HEK293 (cell line): ENCODE measurements around the gene UQCC2.
A peak's percentile ranks its signal among the peaks of the same experiment; 100 is the strongest.

Experiments
- BCL11A ChIP-seq: fragments of 450-650 bp; formaldehyde crosslinking; IDR thresholded peaks from 2 replicates; pipeline ENCODE4 v1.5.1; 2016; ENCODE audit warnings: low read depth, missing biosample characterization, missing genetic modification characterization
- FEZF1 ChIP-seq: fragments of 450-650 bp; formaldehyde crosslinking; IDR thresholded peaks from 2 replicates; pipeline ENCODE4 v1.5.1; 2016; ENCODE audit warnings: missing biosample characterization, missing genetic modification characterization
- GLI2 ChIP-seq: fragments of 450-650 bp; formaldehyde crosslinking; IDR thresholded peaks from 2 replicates; pipeline ENCODE4; 2017; ENCODE audit warnings: missing biosample characterization, missing genetic modification characterization, low read depth, borderline replicate concordance
- GLIS2 ChIP-seq: fragments of 450-650 bp; formaldehyde crosslinking; IDR thresholded peaks from 2 replicates; pipeline ENCODE4 v1.5.1; 2016; ENCODE audit warnings: missing biosample characterization, missing genetic modification characterization
- KLF17 ChIP-seq: fragments of 450-650 bp; formaldehyde crosslinking; IDR thresholded peaks from 2 replicates; pipeline ENCODE4 v1.5.1; 2016; ENCODE audit warnings: missing biosample characterization, missing genetic modification characterization
- MYNN ChIP-seq: fragments of 450-650 bp; formaldehyde crosslinking; IDR thresholded peaks from 2 replicates; pipeline ENCODE4 v1.5.1; 2016; ENCODE audit warnings: missing biosample characterization, missing genetic modification characterization, borderline replicate concordance
- SETDB1 ChIP-seq: IDR thresholded peaks from one replicate; pipeline ENCODE4 v1.6.1; 2017; ENCODE audit warnings: mild to moderate bottlenecking, low read length, moderate library complexity, mixed read lengths; ENCODE audit not compliant: insufficient read length
- ZBTB8A ChIP-seq: fragments of 450-650 bp; formaldehyde crosslinking; IDR thresholded peaks from 2 replicates; pipeline ENCODE4 v1.5.1; 2016; ENCODE audit warnings: missing biosample characterization, missing genetic modification characterization
- ZFP41 ChIP-seq: fragments of 450-650 bp; formaldehyde crosslinking; IDR thresholded peaks from 2 replicates; pipeline ENCODE4 v1.5.1; 2016; ENCODE audit warnings: missing biosample characterization, missing genetic modification characterization, borderline replicate concordance
- ZIC2 ChIP-seq: fragments of 450-650 bp; formaldehyde crosslinking; IDR thresholded peaks from 2 replicates; pipeline ENCODE4 v1.5.1; 2016; ENCODE audit warnings: missing biosample characterization, missing genetic modification characterization
- ZNF174 ChIP-seq: fragments of 450-650 bp; formaldehyde crosslinking; IDR thresholded peaks from 2 replicates; pipeline ENCODE4 v1.5.0; 2017; ENCODE audit warnings: missing biosample characterization, mild to moderate bottlenecking, missing genetic modification characterization
- ZNF214 ChIP-seq: fragments of 450-650 bp; formaldehyde crosslinking; IDR thresholded peaks from 2 replicates; pipeline ENCODE4 v1.5.1; 2017; ENCODE audit warnings: missing biosample characterization, mild to moderate bottlenecking, missing genetic modification characterization, borderline replicate concordance
- ZNF416 ChIP-seq: fragments of 450-650 bp; formaldehyde crosslinking; IDR thresholded peaks from 2 replicates; pipeline ENCODE4 v1.5.1; 2016; ENCODE audit warnings: missing biosample characterization, missing genetic modification characterization
- ZNF433 ChIP-seq: fragments of 450-650 bp; formaldehyde crosslinking; IDR thresholded peaks from 2 replicates; pipeline ENCODE4 v1.5.1; 2016; ENCODE audit warnings: missing biosample characterization, missing genetic modification characterization, low read depth
- ZNF488 ChIP-seq: fragments of 450-650 bp; formaldehyde crosslinking; IDR thresholded peaks from 2 replicates; pipeline ENCODE4 v1.5.1; 2016; ENCODE audit warnings: missing biosample characterization, missing genetic modification characterization
- ZNF580 ChIP-seq: fragments of 450-650 bp; formaldehyde crosslinking; IDR thresholded peaks from 2 replicates; pipeline ENCODE4 v1.5.1; 2016; ENCODE audit warnings: missing biosample characterization, missing genetic modification characterization
- ZNF600 ChIP-seq: fragments of 450-650 bp; formaldehyde crosslinking; IDR thresholded peaks from 2 replicates; pipeline ENCODE4 v1.5.1; 2016; ENCODE audit warnings: missing biosample characterization, missing genetic modification characterization
- ZNF658 ChIP-seq: fragments of 450-650 bp; formaldehyde crosslinking; IDR thresholded peaks from 2 replicates; pipeline ENCODE4; 2016; ENCODE audit warnings: missing biosample characterization, missing genetic modification characterization
- ZNF776 ChIP-seq: fragments of 450-650 bp; formaldehyde crosslinking; IDR thresholded peaks from 2 replicates; pipeline ENCODE4 v1.5.0; 2017; ENCODE audit warnings: missing biosample characterization, missing genetic modification characterization, borderline replicate concordance
- TF ChIP-seq, protein P1 (sequence below): fragments of 450-650 bp; formaldehyde crosslinking; IDR thresholded peaks from 2 replicates; pipeline ENCODE4 v1.5.1; 2016; ENCODE audit warnings: missing biosample characterization, missing genetic modification characterization, borderline replicate concordance
- TF ChIP-seq, protein P2 (sequence below): fragments of 450-650 bp; IDR thresholded peaks from 2 replicates; pipeline ENCODE4 v1.5.1; 2018; ENCODE audit warnings: missing biosample characterization, mild to moderate bottlenecking, missing genetic modification characterization
- TF ChIP-seq, protein P3 (sequence below): fragments of 450-650 bp; formaldehyde crosslinking; IDR thresholded peaks from 2 replicates; pipeline ENCODE4 v1.5.1; 2016; ENCODE audit warnings: missing biosample characterization, missing genetic modification characterization
- TF ChIP-seq, protein P4 (sequence below): fragments of 450-650 bp; formaldehyde crosslinking; optimal IDR thresholded peaks from 2 replicates; pipeline ENCODE3; 2016; ENCODE audit warnings: missing biosample characterization, mild to moderate bottlenecking, missing genetic modification characterization

UQCC2 gene

GRCh38 chr6:33744895-33745546 lies 33.5 kb upstream of the UQCC2 start (continued):
- TF ChIP-seq GLIS2 (tag by site-specific recombination) (peak; percentile 82), ZNF214 (tag by site-specific recombination) (no peak), SETDB1 (no peak), ZNF433 (tag by site-specific recombination) (no peak), ZNF174 (tag by site-specific recombination) (no peak), ZNF600 (tag by site-specific recombination) (peak; percentile 64), BCL11A (tag by site-specific recombination) (peak; percentile 37), ZFP41 (tag by site-specific recombination) (no peak), FEZF1 (peak; percentile 99), ZNF416 (tag by site-specific recombination) (no peak), ZNF488 (tag by site-specific recombination) (no peak), ZIC2 (tag by site-specific recombination) (peak; percentile 98), ZNF658 (tag by site-specific recombination) (no peak), GLI2 (no peak), ZNF580 (tag by site-specific recombination) (peak; percentile 24; the same call in 1 of the 2 replicates), ZBTB8A (tag by site-specific recombination) (peak; percentile 65), ZNF776 (tag by site-specific recombination) (no peak), KLF17 (tag by site-specific recombination) (peak; percentile 74; the same call in 1 of the 2 replicates), MYNN (tag by site-specific recombination) (no peak)
- TF ChIP-seq, protein P1, sequence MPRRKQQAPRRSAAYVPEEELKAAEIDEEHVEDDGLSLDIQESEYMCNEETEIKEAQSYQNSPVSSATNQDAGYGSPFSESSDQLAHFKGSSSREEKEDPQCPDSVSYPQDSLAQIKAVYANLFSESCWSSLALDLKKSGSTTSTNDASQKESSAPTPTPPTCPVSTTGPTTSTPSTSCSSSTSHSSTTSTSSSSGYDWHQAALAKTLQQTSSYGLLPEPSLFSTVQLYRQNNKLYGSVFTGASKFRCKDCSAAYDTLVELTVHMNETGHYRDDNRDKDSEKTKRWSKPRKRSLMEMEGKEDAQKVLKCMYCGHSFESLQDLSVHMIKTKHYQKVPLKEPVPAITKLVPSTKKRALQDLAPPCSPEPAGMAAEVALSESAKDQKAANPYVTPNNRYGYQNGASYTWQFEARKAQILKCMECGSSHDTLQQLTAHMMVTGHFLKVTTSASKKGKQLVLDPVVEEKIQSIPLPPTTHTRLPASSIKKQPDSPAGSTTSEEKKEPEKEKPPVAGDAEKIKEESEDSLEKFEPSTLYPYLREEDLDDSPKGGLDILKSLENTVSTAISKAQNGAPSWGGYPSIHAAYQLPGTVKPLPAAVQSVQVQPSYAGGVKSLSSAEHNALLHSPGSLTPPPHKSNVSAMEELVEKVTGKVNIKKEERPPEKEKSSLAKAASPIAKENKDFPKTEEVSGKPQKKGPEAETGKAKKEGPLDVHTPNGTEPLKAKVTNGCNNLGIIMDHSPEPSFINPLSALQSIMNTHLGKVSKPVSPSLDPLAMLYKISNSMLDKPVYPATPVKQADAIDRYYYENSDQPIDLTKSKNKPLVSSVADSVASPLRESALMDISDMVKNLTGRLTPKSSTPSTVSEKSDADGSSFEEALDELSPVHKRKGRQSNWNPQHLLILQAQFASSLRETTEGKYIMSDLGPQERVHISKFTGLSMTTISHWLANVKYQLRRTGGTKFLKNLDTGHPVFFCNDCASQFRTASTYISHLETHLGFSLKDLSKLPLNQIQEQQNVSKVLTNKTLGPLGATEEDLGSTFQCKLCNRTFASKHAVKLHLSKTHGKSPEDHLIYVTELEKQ (tag by site-specific recombination), result no peak
- TF ChIP-seq, protein P2, sequence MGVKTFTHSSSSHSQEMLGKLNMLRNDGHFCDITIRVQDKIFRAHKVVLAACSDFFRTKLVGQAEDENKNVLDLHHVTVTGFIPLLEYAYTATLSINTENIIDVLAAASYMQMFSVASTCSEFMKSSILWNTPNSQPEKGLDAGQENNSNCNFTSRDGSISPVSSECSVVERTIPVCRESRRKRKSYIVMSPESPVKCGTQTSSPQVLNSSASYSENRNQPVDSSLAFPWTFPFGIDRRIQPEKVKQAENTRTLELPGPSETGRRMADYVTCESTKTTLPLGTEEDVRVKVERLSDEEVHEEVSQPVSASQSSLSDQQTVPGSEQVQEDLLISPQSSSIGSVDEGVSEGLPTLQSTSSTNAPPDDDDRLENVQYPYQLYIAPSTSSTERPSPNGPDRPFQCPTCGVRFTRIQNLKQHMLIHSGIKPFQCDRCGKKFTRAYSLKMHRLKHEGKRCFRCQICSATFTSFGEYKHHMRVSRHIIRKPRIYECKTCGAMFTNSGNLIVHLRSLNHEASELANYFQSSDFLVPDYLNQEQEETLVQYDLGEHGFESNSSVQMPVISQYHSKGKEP (tag by site-specific recombination), result peak; percentile 99
- TF ChIP-seq, protein P3, sequence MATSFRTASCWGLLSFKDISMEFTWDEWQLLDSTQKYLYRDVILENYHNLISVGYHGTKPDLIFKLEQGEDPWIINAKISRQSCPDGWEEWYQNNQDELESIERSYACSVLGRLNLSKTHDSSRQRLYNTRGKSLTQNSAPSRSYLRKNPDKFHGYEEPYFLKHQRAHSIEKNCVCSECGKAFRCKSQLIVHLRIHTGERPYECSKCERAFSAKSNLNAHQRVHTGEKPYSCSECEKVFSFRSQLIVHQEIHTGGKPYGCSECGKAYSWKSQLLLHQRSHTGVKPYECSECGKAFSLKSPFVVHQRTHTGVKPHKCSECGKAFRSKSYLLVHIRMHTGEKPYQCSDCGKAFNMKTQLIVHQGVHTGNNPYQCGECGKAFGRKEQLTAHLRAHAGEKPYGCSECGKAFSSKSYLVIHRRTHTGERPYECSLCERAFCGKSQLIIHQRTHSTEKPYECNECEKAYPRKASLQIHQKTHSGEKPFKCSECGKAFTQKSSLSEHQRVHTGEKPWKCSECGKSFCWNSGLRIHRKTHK (tag by site-specific recombination), result no peak
- TF ChIP-seq, protein P4, sequence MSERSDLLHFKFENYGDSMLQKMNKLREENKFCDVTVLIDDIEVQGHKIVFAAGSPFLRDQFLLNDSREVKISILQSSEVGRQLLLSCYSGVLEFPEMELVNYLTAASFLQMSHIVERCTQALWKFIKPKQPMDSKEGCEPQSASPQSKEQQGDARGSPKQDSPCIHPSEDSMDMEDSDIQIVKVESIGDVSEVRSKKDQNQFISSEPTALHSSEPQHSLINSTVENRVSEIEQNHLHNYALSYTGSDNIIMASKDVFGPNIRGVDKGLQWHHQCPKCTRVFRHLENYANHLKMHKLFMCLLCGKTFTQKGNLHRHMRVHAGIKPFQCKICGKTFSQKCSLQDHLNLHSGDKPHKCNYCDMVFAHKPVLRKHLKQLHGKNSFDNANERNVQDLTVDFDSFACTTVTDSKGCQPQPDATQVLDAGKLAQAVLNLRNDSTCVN (tag by site-specific recombination), result peak; percentile 62
